ENCODE measurements around the gene SLAMF8.

SLAMF8 gene

DNA sequence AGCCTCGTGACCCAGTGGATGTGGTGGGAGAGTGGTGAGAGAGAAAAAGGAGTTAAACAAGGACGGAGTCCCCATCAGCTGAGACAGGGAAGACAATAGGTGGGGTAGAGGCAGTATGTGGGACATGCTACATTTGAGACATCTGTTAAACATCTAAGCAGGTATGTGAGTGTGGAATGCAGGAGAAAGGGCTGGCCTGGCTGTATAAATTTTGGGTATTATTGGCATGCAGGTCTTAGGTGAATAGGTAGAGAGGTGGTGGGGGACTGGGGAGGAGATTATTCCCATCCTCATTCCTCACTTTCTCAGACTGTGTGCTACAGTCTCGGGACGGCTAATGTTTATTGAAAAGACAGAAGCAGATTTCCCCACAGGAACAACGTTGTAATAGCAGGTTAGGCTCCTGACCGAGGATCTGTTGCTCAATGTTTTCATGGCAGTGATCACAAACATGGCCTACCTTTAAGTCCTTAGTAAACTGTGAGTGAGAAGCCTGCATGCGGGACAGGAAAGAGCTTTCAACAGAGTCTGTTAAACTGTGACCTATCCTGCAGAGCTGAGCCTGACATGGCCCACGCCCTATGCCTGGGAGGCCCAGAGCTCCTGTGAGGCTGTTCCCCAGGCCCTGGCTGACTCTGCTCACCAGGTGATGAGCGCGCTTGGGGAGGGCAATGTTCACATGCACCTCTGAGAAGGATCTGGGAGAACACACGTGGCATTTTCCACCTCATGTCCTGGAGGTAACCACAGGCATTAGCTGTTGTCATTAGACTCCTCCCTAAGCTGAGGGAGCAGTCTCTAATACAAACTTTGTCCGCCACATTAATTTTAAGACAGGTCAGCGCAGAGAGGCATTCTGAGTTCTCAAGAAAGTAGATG lies 19.3 kb downstream of the SLAMF8 start:
- DNase-seq (ENCODE audit: low read depth in 2 of 2), result no peak

DNA sequence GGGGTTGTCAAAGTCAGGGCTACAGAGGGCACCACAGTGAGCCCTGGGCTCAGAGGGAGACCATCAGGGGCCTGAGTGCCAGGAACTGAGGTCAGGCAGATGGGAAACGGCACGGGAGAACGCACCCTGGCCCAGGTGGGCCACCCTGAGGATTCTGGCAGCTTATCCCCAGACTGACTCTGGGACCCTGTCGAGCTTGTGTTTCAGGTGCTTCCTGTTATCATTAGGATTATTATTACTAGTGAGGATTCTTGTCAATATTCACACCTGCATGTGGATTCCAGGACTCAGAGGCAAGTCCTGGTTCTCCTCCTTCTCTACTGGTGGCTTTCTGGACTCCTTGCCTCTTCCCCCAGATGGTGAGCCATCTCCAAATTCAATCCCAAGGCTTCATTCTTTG lies 20.6 kb downstream of the SLAMF8 start:
- DNase-seq (ENCODE audit: low read depth in 2 of 2), result no peak

DNA sequence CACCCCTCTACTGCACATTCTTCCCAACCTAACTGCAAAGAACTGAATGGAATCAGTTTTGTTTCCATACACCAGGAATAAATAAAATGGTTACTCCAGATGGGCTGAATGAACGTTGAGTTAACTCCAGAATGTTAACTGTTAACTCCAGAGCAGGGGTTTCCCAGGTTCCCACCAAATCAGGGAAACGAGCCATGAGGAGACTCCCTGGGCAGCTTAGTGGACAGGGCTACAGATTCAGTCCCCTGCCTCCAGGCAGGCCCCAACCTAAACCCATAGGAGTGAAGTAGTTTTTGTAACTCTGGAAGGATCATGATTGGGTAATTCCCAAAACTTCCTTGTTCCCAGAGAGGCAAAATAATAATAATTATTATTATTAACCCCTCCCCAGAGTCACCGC lies 21.7 kb downstream of the SLAMF8 start:
- no peak for DNase-seq (ENCODE audit: low read depth in 2 of 2)

DNA sequence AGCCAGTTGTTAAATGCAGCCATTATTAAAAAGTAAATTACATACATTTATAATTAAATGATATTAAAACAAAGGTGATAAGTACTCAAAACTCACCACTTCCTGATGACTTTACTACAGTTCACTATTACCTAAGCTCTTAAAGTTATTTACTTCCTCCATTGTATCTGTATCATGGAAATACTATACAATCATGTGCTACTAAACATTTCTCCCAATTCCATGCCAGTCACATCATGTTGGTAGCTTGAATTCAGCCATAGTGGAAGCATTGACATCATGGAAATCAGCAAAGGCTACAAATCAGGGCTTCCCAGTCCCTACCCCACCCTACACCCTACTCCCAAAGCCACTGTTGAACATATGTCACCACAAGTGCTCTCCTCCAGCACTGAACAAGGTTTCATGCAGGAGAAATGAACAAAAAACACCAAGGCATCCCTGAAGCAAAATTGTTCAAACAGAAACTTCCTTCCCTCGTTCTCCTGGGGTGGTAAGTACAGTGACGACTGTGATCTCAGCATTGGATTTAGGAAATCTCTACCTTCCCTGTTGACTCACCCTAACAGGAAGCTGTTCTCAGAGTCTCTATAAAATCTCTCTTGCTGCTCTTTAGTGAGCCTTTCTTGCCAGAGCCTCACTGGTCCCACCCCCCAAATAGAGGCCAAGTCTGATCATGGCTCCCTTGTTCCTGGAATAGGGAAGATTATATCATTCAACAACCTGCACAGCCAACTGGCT lies 23.1 kb downstream of the SLAMF8 start:
- DNase-seq (ENCODE audit: low read depth in 2 of 2), result no peak

DNA sequence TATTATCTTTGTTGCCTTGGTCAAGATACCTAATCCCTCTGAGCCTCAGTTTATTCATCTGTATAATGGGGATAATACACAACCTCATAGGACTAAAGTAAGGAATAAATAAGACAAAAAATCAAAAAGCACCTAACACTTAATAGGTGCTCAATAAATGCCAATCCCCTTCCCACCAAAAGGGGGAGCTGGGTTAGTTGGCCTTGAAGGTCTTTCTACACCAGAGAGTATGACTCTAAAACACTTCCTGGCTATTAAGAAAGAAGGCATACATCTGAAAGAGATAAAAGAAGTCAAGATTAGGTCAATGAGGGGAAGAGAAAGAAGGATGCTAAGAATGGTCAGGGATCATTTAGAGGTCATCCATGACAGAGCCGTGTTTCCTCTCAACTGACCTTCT lies 24.7 kb downstream of the SLAMF8 start:
- no peak for DNase-seq (ENCODE audit: low read depth in 2 of 2)

DNA sequence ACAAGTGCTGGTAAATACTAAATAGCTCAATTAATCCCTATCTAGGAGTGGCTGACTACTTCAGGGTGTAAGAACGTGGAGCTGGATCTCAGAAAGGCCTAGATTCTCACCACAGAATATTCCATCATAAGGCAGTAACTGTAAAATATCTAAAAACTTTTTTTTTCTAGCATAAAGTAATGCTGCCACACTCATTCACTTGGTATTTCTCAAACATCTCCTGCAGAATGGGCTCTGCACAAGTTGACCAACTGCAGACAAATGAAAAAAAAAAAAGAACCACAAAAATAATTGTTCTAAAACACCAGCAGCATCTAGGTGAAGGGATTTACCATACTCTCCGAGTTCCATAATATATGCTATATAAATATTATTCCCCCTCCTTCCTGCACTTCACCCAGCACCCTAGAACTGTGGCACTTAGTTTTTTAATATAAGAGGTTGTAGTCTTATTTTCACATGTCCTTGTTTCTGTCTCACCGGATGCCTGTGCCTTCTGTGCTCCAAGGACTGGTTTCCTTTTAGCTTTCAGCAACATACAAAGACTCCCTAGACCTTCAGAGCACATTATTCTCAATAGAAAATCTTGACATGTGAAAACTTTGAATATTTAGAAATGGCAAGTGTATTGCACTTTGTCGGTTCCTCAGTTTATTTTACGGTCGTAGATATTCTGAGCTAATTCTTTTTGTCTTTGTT lies 26.9 kb downstream of the SLAMF8 start:
- DNase-seq (ENCODE audit: low read depth in 2 of 2), result no peak

DNA sequence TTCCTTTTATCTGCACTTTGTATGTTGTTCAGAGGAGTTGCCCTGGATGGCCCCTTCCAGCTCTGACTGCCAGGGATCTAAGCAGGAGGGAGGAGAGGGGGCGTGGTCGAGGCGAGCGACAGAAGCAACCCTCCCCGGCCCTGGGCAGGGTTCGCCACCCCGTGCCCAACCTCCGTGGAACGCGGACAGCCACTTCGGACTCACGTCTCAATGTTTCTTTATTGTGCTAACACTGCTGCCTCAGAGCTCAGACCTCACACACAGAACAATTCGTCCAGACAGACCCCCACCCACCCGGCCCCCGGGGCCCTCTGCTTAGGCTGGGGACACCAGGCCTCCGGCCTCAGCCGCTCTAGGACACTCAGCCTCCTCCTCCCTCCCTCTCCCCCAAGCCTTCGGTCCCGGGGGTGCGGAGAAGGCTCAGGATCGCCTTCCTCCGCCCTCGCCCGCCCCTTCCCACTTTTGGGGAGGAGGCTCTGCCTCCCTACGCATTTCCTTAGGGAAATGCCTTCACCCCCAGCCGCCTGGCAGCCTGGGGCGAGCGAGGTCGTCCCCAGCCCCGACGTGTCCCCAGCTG lies 27.5 kb downstream of the SLAMF8 start:
- peak in 1 of 2 donors; percentile 19 for DNase-seq (ENCODE audit: low read depth in 2 of 2)

DNA sequence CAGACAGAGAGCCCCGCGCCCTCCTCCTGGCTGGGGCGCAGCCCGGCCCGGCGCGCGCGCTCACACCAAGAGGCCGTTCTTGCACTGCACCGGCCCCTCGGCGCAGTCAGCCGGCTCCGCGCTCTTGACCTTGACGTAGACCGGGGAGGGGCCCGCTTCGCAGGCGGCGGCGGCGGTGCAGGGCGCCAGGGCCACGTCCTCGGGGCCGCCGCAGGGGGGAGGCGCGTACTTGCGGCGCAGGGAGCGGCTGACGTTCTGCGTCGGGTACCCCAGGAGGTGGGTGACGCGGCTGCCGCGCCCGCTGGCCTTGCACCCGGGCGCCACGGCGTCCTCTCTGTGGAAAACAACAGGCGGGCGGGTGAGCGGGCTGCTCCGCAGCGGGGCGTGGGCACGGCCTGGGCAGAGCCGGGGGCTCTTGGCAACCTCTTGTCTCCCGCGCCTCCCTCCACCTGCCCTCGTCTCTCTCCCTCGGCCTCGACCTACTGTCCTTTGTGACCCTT lies 28.1 kb downstream of the SLAMF8 start:
- peak; percentile 57 to 63 for DNase-seq (ENCODE audit: low read depth in 2 of 2)

DNA sequence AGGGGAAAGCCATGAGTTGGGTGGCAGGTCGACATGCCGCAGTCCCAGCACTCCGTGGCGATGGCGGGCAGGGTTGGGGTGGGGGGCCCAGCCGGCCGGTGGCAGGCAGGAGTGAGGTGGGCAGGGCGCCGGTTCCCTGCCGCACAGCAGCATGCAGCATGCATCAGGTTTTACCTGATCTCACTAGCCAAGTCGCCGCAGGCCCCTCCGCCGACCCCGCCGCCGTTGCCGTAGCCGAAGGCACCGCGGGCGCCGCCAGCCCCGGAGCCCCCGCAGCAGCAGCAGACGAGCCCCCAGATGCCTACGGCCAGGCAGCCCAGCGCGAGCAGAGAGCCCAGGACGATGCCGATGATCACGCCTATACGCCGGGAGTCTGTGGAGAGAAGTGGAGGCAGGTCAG lies 29.0 kb downstream of the SLAMF8 start:
- no peak for DNase-seq (ENCODE audit: low read depth in 2 of 2)

DNA sequence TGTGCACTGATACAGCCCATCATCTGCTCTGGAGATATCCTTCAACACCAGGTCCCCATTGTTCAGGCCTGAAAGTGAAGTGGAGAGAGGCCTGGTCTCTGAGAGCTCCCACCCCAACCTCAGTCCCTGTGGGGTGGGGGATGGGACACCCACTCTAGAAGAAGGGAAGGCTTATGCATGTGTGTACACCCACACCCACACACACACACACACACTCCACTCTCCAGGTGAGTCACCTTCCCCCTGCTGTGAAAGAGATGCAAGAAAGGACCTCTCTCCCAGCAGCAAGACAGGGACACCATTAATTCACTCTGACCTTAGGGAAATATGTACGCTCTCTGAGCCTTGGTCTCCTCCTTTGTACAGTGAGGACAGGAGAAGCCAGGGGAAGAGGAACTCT lies 29.9 kb downstream of the SLAMF8 start:
- DNase-seq (ENCODE audit: low read depth in 2 of 2), result no peak

DNA sequence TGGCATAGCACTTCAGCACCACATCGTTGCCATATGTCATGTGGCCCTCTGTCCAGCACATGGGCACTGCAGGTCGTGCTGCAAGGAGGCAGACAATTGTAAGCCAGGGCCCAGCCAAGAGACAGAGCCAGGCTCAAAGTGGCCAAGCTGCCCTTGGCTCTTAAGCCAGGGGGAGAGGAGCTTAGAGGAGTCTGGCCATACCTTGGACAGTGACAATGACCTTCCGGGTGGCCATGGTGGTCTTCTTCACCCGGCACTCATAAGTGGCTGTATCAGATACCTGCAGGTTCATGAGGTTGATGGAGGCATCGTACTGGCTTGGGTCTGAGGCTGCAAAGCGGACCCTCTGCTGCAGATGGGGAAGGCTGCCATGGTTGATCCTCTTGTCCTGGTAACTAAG lies 31.2 kb downstream of the SLAMF8 start:
- no peak for DNase-seq (ENCODE audit: low read depth in 2 of 2)

DNA sequence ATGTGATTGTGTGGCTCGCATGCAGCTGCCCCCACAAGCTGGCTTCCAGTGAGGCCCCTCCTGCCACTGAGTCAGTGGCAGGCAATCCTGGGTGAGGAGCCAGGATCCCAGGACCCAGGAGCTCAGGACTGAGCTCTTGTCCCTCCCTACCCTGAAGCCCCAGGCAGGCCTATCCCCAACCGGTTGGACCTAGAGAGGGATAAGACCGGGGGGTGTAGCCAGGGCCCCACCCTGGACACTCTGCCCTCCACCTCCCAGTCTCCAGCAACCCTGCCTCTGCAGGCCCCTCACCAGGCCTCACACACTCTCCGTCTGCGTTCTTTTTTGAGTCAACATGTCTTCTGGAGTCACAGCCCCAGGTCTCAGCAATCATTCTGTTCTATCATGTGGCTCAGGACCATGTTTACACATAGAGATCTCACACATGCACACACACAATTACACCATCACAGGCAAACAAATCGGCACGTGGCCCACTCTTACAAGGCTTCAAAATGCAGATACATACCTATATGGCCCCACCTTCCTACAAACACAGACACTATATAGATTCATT lies 33.2 kb downstream of the SLAMF8 start:
- no peak for DNase-seq (ENCODE audit: low read depth in 2 of 2)

DNA sequence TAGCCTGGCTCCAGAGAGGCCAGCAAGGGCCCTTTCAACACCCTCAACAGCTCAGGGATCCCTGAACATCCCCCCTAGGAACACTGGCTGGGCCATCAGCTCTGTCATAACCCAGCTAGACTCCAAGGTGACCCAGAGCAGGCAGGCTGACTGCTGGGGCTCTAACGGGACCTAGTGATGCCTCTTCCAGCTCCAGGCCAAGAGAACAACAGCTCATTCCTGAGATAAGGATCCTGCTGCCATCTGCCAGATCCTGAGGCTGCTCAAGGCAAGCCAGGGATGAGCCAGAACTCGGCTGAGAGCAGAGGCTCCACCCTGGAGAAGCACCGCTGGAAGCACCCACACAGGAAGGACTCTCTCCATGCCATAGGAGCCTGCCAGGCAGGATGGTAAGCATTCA lies 33.8 kb downstream of the SLAMF8 start:
- no peak for DNase-seq (ENCODE audit: low read depth in 2 of 2)

DNA sequence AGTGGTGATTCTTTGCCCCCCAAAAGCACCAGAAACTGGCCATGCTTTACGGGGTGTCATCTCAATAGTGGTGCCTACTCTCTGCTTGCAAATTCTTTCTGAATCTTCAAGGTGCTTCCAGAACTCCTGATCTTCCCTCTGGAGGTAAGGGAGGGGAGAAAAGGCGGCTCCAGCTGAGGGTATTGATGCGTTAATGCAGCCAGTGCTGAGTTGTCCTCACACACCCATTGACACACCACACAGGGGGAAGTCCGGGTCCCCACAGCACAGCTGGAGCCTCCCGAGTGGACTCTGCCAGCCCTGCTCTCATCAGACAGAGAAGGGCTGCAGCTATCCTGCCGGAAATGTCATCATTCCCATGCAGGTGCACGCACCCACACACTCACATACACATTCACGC lies 34.5 kb downstream of the SLAMF8 start:
- no peak for DNase-seq (ENCODE audit: low read depth in 2 of 2)

DNA sequence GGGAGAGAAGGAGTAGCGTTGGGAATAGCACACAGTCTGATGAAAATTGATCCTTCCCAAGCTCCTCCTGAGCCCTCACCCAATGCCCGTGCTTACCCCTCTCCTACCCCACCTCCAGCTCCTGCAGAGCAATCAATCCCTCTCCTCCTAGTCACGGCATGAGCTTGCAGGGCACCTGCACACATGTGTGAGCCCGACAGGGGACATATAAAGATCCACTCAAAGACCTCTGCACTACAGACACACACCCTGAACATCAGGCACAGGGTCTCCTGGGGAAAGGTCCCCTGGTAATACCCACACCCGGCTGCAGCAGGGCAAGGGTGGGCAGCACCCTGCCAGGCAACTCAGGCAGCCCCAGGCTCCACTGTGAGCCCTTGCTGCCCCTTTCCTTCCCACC lies 35.4 kb downstream of the SLAMF8 start:
- no peak for DNase-seq (ENCODE audit: low read depth in 2 of 2)

DNA sequence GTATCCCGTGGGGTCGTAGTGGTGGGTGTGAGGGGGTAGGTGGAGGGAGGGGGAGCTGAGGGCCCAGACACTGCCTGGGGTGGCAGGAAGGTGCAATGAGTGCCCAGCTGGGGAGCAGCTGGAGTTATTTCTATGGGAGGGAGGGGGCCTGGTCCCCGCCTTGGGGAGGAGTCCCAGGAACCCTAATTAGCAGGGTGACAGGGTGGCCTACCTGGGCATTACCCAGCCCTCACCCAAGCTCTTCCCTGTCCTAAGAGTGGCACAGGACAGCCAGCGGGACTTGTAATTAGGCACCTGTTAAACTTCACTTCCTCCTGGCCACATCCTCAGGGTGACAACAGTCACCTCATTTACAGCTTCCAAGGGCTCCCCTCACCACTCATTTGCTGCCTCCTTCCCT lies 35.9 kb downstream of the SLAMF8 start, which contains the start of gene VSIG8:
Gene VSIG8, minus strand, starts transcription at position 101 of the 400 bp plus-strand sequence. CDS start 136 bp downstream, outside the sequence.
- no peak for DNase-seq (ENCODE audit: low read depth in 2 of 2)

DNA sequence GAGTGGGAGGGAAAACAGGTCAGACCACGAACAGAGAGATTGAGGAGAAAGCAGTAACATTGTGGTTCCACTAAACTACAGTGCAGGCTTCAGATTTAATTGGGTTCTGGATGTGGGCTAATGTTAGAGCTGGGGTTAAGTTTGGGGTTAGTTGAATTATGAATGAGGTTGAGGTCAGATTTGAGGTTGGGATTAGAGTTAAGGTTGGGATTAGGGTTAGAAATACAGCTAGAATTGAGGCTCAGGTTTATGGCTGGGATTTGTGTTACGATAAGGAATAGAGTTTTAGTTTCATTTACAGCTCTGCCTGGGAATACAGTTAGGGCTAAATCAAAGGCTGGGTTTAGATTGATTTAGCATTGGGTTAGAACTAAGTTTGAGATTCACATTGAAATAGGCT lies 37.6 kb downstream of the SLAMF8 start:
- DNase-seq (ENCODE audit: low read depth in 2 of 2), result no peak

DNA sequence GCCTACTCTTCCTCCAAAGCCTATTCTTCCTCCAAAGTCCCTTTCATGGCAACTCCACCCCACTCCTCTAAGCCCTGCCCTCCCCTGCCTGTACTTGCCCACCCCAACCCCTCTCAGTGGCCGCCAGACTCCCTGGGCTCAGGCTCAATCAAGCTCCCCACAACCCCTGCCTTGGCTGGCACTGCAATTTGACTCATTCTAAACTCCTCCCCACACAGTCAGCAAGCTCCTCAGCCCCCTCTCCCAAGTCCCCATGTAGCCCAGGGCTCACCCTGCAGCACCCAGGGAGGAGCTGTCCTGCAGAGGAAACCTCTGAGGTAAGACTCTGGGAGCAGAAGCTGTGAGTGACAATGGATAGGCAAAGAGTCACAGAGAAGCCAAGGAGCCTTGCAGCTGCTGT lies 39.4 kb downstream of the SLAMF8 start:
- DNase-seq (ENCODE audit: low read depth in 2 of 2), result no peak

DNA sequence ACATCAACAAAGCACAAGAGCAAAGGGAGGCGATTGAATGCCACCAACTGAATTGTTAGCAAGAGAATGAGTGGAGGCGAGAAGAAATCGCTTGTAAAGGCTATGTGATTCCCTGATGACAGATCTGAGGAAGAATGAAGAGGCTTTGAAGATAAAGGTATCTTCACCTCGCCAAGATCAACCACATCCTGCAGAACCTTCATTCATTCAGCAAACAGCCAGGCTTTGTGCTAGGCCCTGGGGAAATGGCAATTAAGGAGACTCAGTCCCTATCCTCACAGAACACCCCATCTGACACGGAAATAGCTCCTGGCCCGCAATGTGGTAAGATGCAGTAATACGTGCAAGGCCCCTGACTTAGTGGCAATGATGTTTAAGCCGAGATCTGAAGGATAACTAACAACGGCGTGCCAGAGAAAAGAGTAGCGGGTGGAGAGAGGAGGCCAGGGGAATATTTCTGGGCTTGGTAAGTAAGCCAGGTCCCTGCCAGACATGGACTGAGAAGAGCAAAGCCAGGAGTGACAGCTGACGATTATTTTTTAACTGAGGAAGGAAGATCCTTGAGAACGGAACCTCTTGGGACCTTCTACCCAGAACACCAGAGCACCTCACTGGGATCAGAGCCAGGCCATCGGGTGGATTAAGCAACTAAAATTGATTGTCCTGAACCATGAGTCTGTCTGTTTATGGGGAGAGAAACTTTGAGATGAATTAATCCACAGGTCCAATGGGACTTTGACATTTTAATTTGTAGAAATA lies 40.4 kb downstream of the SLAMF8 start:
- DNase-seq (ENCODE audit: low read depth in 2 of 2), result no peak

DNA sequence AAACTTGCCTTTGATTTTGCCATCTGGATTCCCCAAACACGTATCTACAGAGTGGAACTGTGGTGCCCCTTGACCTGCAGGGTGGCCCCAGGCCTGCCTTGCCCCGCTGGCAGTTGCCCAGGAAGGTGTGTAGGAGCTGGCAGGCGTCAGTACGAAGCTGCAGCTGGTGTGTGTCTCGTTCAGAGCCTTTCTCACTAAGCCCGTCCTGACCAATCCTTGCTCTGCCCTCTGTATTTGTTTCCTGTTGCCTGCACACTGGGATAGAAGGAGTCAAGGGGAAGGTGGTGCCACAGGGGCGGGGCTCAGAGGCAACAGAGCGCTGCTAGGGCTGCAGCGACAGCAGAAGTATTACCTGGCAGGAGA lies 41.0 kb downstream of the SLAMF8 start:
- no peak for DNase-seq (ENCODE audit: low read depth in 2 of 2)

DNA sequence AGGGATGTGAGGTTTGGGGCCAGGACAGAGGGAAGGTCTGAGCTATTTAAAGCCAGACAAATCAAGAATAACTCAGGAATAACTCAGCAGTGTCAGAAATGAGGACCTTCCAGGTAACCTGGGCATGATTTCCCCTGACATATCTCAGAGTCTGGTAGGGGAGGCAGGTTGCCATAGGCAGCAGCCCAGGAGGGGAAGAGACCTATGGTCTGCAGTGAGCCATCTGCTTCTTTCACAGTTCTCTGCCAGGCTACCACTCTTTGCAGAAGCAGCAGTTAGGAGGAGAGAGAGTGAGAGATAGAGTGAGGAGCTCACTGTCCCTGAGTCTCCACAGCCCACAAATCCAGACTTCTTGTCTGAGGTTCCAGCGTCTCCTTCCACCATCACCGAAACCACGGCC lies 42.1 kb downstream of the SLAMF8 start:
- DNase-seq (ENCODE audit: low read depth in 2 of 2), result no peak
